ENCODE data around the gene GOLM1. TPM values are rescaled to one million over a fixed set of nuclear protein-coding genes. Genes with fewer than 3 reads are reported as not detected.

GOLM1 gene, protein sequence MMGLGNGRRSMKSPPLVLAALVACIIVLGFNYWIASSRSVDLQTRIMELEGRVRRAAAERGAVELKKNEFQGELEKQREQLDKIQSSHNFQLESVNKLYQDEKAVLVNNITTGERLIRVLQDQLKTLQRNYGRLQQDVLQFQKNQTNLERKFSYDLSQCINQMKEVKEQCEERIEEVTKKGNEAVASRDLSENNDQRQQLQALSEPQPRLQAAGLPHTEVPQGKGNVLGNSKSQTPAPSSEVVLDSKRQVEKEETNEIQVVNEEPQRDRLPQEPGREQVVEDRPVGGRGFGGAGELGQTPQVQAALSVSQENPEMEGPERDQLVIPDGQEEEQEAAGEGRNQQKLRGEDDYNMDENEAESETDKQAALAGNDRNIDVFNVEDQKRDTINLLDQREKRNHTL
- total RNA-seq (2022; extraction: Qiagen RNA extraction): 107 to 123 TPM (median 118 TPM) in 5 replicates

DNA sequence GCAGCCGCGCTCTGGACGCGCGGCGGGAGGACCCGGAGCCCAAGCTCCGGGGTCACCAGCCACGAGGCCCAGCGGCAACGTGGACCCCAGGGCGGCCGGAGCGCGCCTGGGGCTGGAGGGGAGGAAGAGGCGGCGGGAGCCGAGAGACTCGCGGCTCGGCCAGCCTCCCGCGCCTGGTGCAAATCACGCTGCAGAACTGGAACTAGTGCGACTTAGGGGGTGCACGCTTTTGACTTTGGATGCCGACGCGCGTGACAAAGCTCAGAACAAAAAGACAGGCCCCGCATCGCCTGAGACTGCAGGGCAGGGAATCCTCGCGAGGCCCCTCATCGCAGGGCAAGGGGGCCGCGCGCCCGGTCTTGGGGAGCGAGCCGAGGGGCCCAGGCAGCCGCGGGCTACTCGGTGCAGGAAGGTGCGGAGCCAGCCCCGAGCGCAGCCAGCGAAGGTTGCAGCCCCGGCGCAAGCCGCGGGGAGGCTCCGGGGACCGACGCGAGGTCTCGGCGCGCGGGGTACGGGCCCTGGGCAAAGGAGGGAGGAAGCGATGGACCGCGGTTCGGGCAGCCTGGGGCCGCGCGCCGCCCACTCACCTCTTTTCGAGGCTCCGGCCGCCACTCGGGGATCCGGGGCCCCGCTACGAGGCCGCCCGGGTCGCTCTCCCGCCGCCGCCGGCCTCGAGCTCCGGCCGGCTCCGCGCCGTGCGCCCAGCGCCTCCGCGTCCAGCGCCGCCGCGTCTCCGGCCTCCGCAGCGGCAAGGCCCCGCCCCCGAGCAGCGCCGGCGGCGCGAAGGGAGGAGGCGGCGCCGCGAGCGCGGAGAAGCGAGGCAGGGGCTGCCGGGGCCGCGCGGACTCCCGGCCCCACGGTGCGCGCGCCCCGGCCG lies at the start of gene GOLM1:
TSS of gene GOLM1 (minus strand) at position 735 of the 877 bp plus-strand sequence. CDS start 20,238 bp downstream, outside the sequence.

Other genes starting within 250 kb of the GOLM1 start
- gene NAA35, start 158.4 kb downstream of the GOLM1 start, total RNA-seq (2022; extraction: Qiagen RNA extraction): 26.6 to 31.2 TPM (median 27.6 TPM) in 5 replicates
- 0.07 to 0.25 TPM (median 0.12 TPM) in 5 replicates for gene C9orf153, start 160.1 kb upstream of the GOLM1 start, total RNA-seq (2022; extraction: Qiagen RNA extraction)
- 44.3 to 51.9 TPM (median 48.2 TPM) in 5 replicates for gene ISCA1, start 183.0 kb upstream of the GOLM1 start, total RNA-seq (2022; extraction: Qiagen RNA extraction)

Data from A549 treated with dexamethasone at 1 μM for 4 hours (cell line).